Measurements from ENCODE around the gene DPH2. TPM values are rescaled to one million over a fixed set of nuclear protein-coding genes. Genes with fewer than 3 reads are reported as not detected.
A peak's percentile ranks its signal among the peaks of the same experiment; 100 is the strongest.

The DPH2 gene
- total RNA-seq, 2 experiments from 2014 or later = 29.6 to 34.1 TPM

DNA sequence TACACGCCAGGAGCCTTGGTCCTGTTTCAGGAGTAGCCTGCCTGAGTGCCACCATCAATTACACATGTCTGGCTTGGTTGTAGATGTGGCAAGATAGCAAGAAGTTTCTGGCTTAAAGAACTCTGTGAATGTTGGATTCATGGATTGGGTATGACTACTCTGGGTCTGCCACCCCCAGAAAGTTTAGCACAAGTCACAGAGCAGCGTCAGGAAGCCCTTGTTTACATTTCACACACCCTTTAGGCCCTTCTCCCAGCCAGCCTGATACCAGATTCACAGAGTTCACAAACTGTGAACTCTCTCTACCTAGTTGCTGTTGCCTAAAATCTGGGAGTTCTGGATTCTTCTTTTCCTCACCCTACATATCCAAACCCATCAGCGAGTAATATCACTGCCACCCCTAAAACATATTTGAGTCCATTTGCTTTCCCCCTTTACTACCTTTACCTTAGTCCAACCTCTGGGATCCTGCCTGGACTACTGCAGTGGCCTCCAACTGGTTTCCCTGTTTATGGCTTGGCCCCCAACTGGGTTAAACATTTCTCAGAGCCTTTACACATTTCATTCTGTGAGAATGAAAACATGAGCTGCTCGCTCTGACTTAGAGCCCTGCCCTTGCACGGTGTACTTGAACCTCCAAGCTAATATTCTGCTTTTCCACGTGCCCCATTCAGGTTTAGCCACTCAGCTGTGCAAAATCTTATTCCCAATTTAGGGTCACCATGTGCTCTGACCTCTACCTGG is 17.5 kb downstream of the DPH2 start:
- Mint-ChIP-seq H3K27ac (no peak overlapping the region), H3K36me3 (ENCODE audit: low read depth) (peaks cover 11% of the 10 kb centered on the region), H3K4me1 (ENCODE audit: low read depth) (peaks cover 12% of the 10 kb centered on the region), H3K9me3 (no peaks in the 10 kb centered on the region), H3K4me3 (no peak overlapping the region), H3K27me3 (no peaks in the 10 kb centered on the region)
- no peak for TF ChIP-seq CTCF (IDR thresholded peaks at IDR 0.05)
- intact Hi-C loops (cut with micrococcal nuclease) = no loop called here
- no peak for ATAC-seq
- ChIA-PET CTCF (interaction anchor here (1.2 kb wide), 1 partner anchor 19 kb away, joined by 3 read pairs; no protein-coding TSS in a partner anchor), POLR2A (interaction anchor here (0.8 to 1.8 kb wide), 4 partner anchors 10 to 24 kb away, joined by 3 to 7 read pairs (median 3); partner anchors contain the start of gene ATP6V0B)
- DNase-seq = no peak

DNA sequence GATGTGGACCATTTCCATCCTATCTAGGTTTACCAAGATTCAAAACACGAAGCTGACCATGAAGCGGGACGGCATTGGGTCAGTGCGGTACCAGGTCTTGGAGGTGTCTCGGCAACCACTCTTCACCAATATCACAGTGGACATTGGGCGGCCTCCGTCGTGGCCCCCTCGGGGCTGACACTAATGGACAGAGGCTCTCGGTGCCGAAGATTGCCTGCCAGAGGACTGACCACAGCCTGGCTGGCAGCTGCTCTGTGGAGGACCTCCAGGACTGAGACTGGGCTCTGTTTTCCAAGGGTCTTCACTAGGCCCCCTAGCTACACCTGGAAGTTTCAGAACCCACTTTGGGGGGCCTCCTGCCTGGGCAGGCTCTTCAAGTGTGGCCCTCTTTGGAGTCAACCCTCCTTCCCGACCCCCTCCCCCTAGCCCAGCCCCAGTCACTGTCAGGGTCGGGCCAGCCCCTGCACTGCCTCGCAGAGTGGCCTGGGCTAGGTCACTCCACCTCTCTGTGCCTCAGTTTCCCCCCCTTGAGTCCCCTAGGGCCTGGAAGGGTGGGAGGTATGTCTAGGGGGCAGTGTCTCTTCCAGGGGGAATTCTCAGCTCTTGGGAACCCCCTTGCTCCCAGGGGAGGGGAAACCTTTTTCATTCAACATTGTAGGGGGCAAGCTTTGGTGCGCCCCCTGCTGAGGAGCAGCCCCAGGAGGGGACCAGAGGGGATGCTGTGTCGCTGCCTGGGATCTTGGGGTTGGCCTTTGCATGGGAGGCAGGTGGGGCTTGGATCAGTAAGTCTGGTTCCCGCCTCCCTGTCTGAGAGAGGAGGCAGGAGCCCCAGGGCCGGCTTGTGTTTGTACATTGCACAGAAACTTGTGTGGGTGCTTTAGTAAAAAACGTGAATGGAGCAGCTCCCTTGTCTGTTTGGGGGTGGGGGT is 20.7 kb downstream of the DPH2 start:
- no peaks in the 10 kb centered on the region for H3K27me3 Mint-ChIP-seq
- no peak for DNase-seq
- intact Hi-C loops (cut with micrococcal nuclease) = no loop called here
- no peak for ATAC-seq
- ChIA-PET CTCF (interaction anchor here (0.9 to 4.7 kb wide), 7 partner anchors 15 to 227 kb away, joined by 3 to 29 read pairs (median 5); partner anchors contain the start of gene ATP6V0B), POLR2A (interaction anchor here (1.1 to 2.6 kb wide), 5 partner anchors 13 to 56 kb away, joined by 3 to 13 read pairs (median 3); partner anchors contain the start of gene ATP6V0B)
- peaks cover 12% of the 10 kb centered on the region for H3K4me1 Mint-ChIP-seq (ENCODE audit: low read depth)
- peak overlapping the region; percentile 80 for H3K4me3 Mint-ChIP-seq
- no peak for TF ChIP-seq CTCF (IDR thresholded peaks at IDR 0.05)
- peaks cover 4% of the 10 kb centered on the region for H3K36me3 Mint-ChIP-seq (ENCODE audit: low read depth)
- no peaks in the 10 kb centered on the region for H3K9me3 Mint-ChIP-seq
- H3K27ac Mint-ChIP-seq = peak overlapping the region; percentile 59

DNA sequence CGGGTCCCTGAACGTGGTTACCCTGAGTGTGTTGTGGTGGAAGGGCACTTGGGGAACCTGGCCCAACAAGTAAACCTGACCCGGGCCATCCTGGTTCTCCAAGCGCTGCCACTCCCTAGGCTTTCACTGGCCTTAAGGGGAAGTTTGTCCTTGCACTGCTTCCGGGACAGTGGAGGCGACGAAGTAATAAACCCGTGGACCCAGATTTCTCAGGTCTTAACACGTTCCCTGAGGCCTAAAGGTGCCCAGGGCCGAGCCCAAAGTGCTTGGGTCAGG is 21.3 kb downstream of the DPH2 start:
- intact Hi-C loops (cut with micrococcal nuclease) = no loop called here
- Mint-ChIP-seq H3K36me3 (ENCODE audit: low read depth) (no peaks in the 10 kb centered on the region), H3K27me3 (no peaks in the 10 kb centered on the region), H3K9me3 (no peaks in the 10 kb centered on the region), H3K4me1 (ENCODE audit: low read depth) (peaks cover 12% of the 10 kb centered on the region), H3K4me3 (peak overlapping the region; percentile 80), H3K27ac (peak overlapping the region; percentile 59)
- POLR2A ChIA-PET = interaction anchor here (1.1 to 2.6 kb wide), 3 partner anchors 13 to 20 kb away, joined by 3 to 13 read pairs (median 7); partner anchors contain the start of gene ATP6V0B
- TF ChIP-seq CTCF (IDR thresholded peaks at IDR 0.05) = no peak
- no peak for ATAC-seq
- no peak for DNase-seq
- CTCF ChIA-PET = interaction anchor here (1.6 to 4.7 kb wide), 4 partner anchors 14 to 227 kb away, joined by 4 to 29 read pairs (median 17); no protein-coding TSS in a partner anchor

- intact Hi-C loops (cut with micrococcal nuclease) = no loop called here
- peak within 1 kb of the TSS; percentile 59 for H3K27ac Mint-ChIP-seq
- POLR2A ChIA-PET = interaction anchor here (1.1 to 2.6 kb wide), 3 partner anchors 12 to 21 kb away, joined by 3 to 13 read pairs (median 7); partner anchors contain the start of gene ATP6V0B
Observed at GRCh38 chr1:43991476-43992231, 21.8 kb downstream of the DPH2 start, which contains the start of gene CCDC24. Gene CCDC24 (plus strand): TSS chr1:43991599. CDS start chr1:43991879, 280 bp downstream.

More at GRCh38 chr1:43991476-43992231, 21.8 kb downstream of the DPH2 start, which contains the start of gene CCDC24:
- H3K4me1 Mint-ChIP-seq (ENCODE audit: low read depth) = peaks cover 12% of the 10 kb centered on the region
- no peaks in the 10 kb centered on the region for H3K27me3 Mint-ChIP-seq
- no peak for TF ChIP-seq CTCF (IDR thresholded peaks at IDR 0.05)
- no peaks in the 10 kb centered on the region for H3K36me3 Mint-ChIP-seq (ENCODE audit: low read depth)
- peak within 1 kb of the TSS; percentile 80 for H3K4me3 Mint-ChIP-seq
- ATAC-seq (peak; percentile 87), DNase-seq (peak; percentile 81)
- CTCF ChIA-PET = interaction anchor here (1.1 to 4.7 kb wide), 6 partner anchors 14 to 228 kb away, joined by 4 to 29 read pairs (median 12); no protein-coding TSS in a partner anchor
- no peaks in the 10 kb centered on the region for H3K9me3 Mint-ChIP-seq

Data from activated CD8-positive, alpha-beta T cell treated with anti-CD3 and anti-CD28 coated beads for 36 hours (primary cell).